ENCODE results near the gene RNF17. TPM values are rescaled to one million over a fixed set of nuclear protein-coding genes. Genes with fewer than 3 reads are reported as not detected.
A peak's percentile ranks its signal among the peaks of the same experiment; 100 is the strongest.
"Not testable (repeated sequence)": the region's sequence is repeated elsewhere in the genome, so short reads cannot be mapped to it uniquely, and the experiment has no call there.

Gene RNF17
- total RNA-seq, 2 experiments from 2014 or later: 0.43 to 0.47 TPM

GRCh38 chr13:24730873-24731567, 32.9 kb upstream of the RNF17 start:
- H3K4me1 Mint-ChIP-seq; ATAC-seq; H3K27ac Mint-ChIP-seq; DNase-seq; intact Hi-C loops (cut with DNase I, micrococcal nuclease); H3K27me3 Mint-ChIP-seq; H3K4me3 Mint-ChIP-seq; H3K9me3 Mint-ChIP-seq (ENCODE audit: low read depth); H3K36me3 Mint-ChIP-seq (ENCODE audit: low read depth): not testable (repeated sequence)
- CTCF ChIA-PET: interaction anchor here (0.7 to 1.1 kb wide), 4 partner anchors 8 to 27 kb away, joined by 3 to 4 read pairs (median 4); no protein-coding TSS in a partner anchor
- POLR2A ChIA-PET: interaction anchor here (0.6 kb wide), 1 partner anchor 264 kb away, joined by 4 read pairs; no protein-coding TSS in a partner anchor

GRCh38 chr13:24734950-24735349, 29.0 kb upstream of the RNF17 start:
- intact Hi-C loops (cut with DNase I, micrococcal nuclease): no loop called here
- Mint-ChIP-seq H3K27me3 (peaks cover 4% of the 10 kb centered on the region), H3K27ac (no peak overlapping the region), H3K9me3 (ENCODE audit: low read depth) (peaks cover 5% of the 10 kb centered on the region), H3K4me1 (no peaks in the 10 kb centered on the region), H3K36me3 (ENCODE audit: low read depth) (no peaks in the 10 kb centered on the region), H3K4me3 (no peak overlapping the region)
- CTCF ChIA-PET: interaction anchor here (1.1 kb wide), 1 partner anchor 24 kb away, joined by 5 read pairs; no protein-coding TSS in a partner anchor
- DNase-seq: peak; percentile 20
- POLR2A ChIA-PET: no interaction called here
- peak; percentile 42 for ATAC-seq

GRCh38 chr13:24737042-24737441, 26.9 kb upstream of the RNF17 start:
- DNase-seq (no peak), ATAC-seq (no peak)
- intact Hi-C loops (cut with DNase I, micrococcal nuclease): no loop called here
- Mint-ChIP-seq H3K4me3 (no peak overlapping the region), H3K9me3 (ENCODE audit: low read depth) (no peaks in the 10 kb centered on the region), H3K36me3 (ENCODE audit: low read depth) (no peaks in the 10 kb centered on the region), H3K27me3 (no peaks in the 10 kb centered on the region), H3K27ac (no peak overlapping the region), H3K4me1 (no peaks in the 10 kb centered on the region)
- ChIA-PET CTCF (interaction anchor here (0.8 kb wide), 1 partner anchor 10 kb away, joined by 3 read pairs; no protein-coding TSS in a partner anchor), POLR2A (no interaction called here)

GRCh38 chr13:24738366-24738847, 25.6 kb upstream of the RNF17 start:
- no peaks in the 10 kb centered on the region for H3K36me3 Mint-ChIP-seq (ENCODE audit: low read depth)
- ChIA-PET CTCF (no interaction called here), POLR2A (no interaction called here)
- H3K27ac Mint-ChIP-seq: no peak overlapping the region
- no peaks in the 10 kb centered on the region for H3K4me1 Mint-ChIP-seq
- intact Hi-C loops (cut with DNase I, micrococcal nuclease): no loop called here
- ATAC-seq (no peak), DNase-seq (no peak)
- peaks cover 2% of the 10 kb centered on the region for H3K27me3 Mint-ChIP-seq
- no peak overlapping the region for H3K4me3 Mint-ChIP-seq
- no peaks in the 10 kb centered on the region for H3K9me3 Mint-ChIP-seq (ENCODE audit: low read depth)

- Mint-ChIP-seq H3K36me3 (ENCODE audit: low read depth) (no peaks in the 10 kb centered on the region), H3K4me3 (no peak overlapping the region), H3K27ac (no peak overlapping the region), H3K9me3 (ENCODE audit: low read depth) (no peaks in the 10 kb centered on the region), H3K4me1 (no peaks in the 10 kb centered on the region), H3K27me3 (peaks cover 17% of the 10 kb centered on the region)
- POLR2A ChIA-PET: no interaction called here
- no peak for ATAC-seq
- DNase-seq: no peak
- CTCF ChIA-PET: interaction anchor here (0.8 to 1.4 kb wide), 6 partner anchors 13 to 228 kb away, joined by 3 to 4 read pairs (median 3); no protein-coding TSS in a partner anchor
- intact Hi-C loops (cut with DNase I, micrococcal nuclease): loop anchor here in 1 of 2 experiments (5.0 to 10.0 kb wide), 2 partner anchors 212 to 255 kb away; no protein-coding TSS in a partner anchor
Observed at GRCh38 chr13:24740014-24740890, 23.7 kb upstream of the RNF17 start.

GRCh38 chr13:24741016-24741662, 22.8 kb upstream of the RNF17 start:
- H3K4me3 Mint-ChIP-seq: no peak overlapping the region
- H3K36me3 Mint-ChIP-seq (ENCODE audit: low read depth): no peaks in the 10 kb centered on the region
- ChIA-PET CTCF (interaction anchor here (0.8 to 1.4 kb wide), 3 partner anchors 14 to 47 kb away, joined by 3 to 4 read pairs (median 3); no protein-coding TSS in a partner anchor), POLR2A (no interaction called here)
- no peak overlapping the region for H3K27ac Mint-ChIP-seq
- H3K27me3 Mint-ChIP-seq: peaks cover 20% of the 10 kb centered on the region
- ATAC-seq (no peak), DNase-seq (peak; percentile 27)
- H3K4me1 Mint-ChIP-seq: no peaks in the 10 kb centered on the region
- no peaks in the 10 kb centered on the region for H3K9me3 Mint-ChIP-seq (ENCODE audit: low read depth)
- intact Hi-C loops (cut with DNase I, micrococcal nuclease): loop anchor here in 1 of 2 experiments (5.0 to 10.0 kb wide), 2 partner anchors 211 to 254 kb away; no protein-coding TSS in a partner anchor

GRCh38 chr13:24741791-24742190, 22.2 kb upstream of the RNF17 start:
- H3K36me3 Mint-ChIP-seq (ENCODE audit: low read depth): no peaks in the 10 kb centered on the region
- no peak overlapping the region for H3K4me3 Mint-ChIP-seq
- H3K27ac Mint-ChIP-seq: no peak overlapping the region
- H3K27me3 Mint-ChIP-seq: peaks cover 23% of the 10 kb centered on the region
- ChIA-PET CTCF (interaction anchor here (0.6 kb wide), 1 partner anchor 329 kb away, joined by 3 read pairs; no protein-coding TSS in a partner anchor), POLR2A (no interaction called here)
- H3K9me3 Mint-ChIP-seq (ENCODE audit: low read depth): no peaks in the 10 kb centered on the region
- ATAC-seq (no peak), DNase-seq (no peak)
- peaks cover 2% of the 10 kb centered on the region for H3K4me1 Mint-ChIP-seq
- intact Hi-C loops (cut with DNase I, micrococcal nuclease): loop anchor here in 1 of 2 experiments (5.0 to 10.0 kb wide), 2 partner anchors 211 to 253 kb away; no protein-coding TSS in a partner anchor

- no peak overlapping the region for H3K4me3 Mint-ChIP-seq
- DNase-seq: no peak
- H3K9me3 Mint-ChIP-seq (ENCODE audit: low read depth): no peaks in the 10 kb centered on the region
- H3K36me3 Mint-ChIP-seq (ENCODE audit: low read depth): no peaks in the 10 kb centered on the region
- ATAC-seq: no peak
- no peak overlapping the region for H3K27ac Mint-ChIP-seq
- POLR2A ChIA-PET: no interaction called here
- peaks cover 5% of the 10 kb centered on the region for H3K4me1 Mint-ChIP-seq
- CTCF ChIA-PET: interaction anchor here (0.6 kb wide), 1 partner anchor 328 kb away, joined by 3 read pairs; no protein-coding TSS in a partner anchor
- intact Hi-C loops (cut with DNase I, micrococcal nuclease): loop anchor here in 1 of 2 experiments (5.0 to 10.0 kb wide), 2 partner anchors 210 to 253 kb away; no protein-coding TSS in a partner anchor
- peaks cover 27% of the 10 kb centered on the region for H3K27me3 Mint-ChIP-seq
Observed at GRCh38 chr13:24742294-24742693, 21.7 kb upstream of the RNF17 start.

- peaks cover 30% of the 10 kb centered on the region for H3K27me3 Mint-ChIP-seq
- no peaks in the 10 kb centered on the region for H3K36me3 Mint-ChIP-seq (ENCODE audit: low read depth)
- ChIA-PET CTCF (interaction anchor here (0.6 to 1.4 kb wide), 2 partner anchors 252 to 371 kb away, joined by 3 read pairs; no protein-coding TSS in a partner anchor), POLR2A (no interaction called here)
- H3K9me3 Mint-ChIP-seq (ENCODE audit: low read depth): no peaks in the 10 kb centered on the region
- intact Hi-C loops (cut with DNase I, micrococcal nuclease): loop anchor here in 1 of 2 experiments (5.0 to 10.0 kb wide), 2 partner anchors 209 to 252 kb away; no protein-coding TSS in a partner anchor
- ATAC-seq (no peak), DNase-seq (no peak)
- no peak overlapping the region for H3K4me3 Mint-ChIP-seq
- H3K27ac Mint-ChIP-seq: no peak overlapping the region
- peaks cover 7% of the 10 kb centered on the region for H3K4me1 Mint-ChIP-seq
Observed at GRCh38 chr13:24742977-24743376, 21.0 kb upstream of the RNF17 start.

GRCh38 chr13:24744247-24744646, 19.7 kb upstream of the RNF17 start:
- CTCF ChIA-PET: interaction anchor here (1.4 kb wide), 1 partner anchor 251 kb away, joined by 3 read pairs; no protein-coding TSS in a partner anchor

More at GRCh38 chr13:24744247-24744646, 19.7 kb upstream of the RNF17 start:
- Mint-ChIP-seq H3K9me3 (ENCODE audit: low read depth) (no peaks in the 10 kb centered on the region), H3K36me3 (ENCODE audit: low read depth) (no peaks in the 10 kb centered on the region), H3K4me3 (no peak overlapping the region), H3K27me3 (peaks cover 36% of the 10 kb centered on the region), H3K27ac (no peak overlapping the region), H3K4me1 (peaks cover 9% of the 10 kb centered on the region)
- DNase-seq: no peak
- intact Hi-C loops (cut with DNase I, micrococcal nuclease): loop anchor here in 1 of 2 experiments (5.0 to 10.0 kb wide), 2 partner anchors 208 to 251 kb away; no protein-coding TSS in a partner anchor
- POLR2A ChIA-PET: no interaction called here
- ATAC-seq: no peak

All from activated CD4-positive, alpha-beta T cell treated with anti-CD3 and anti-CD28 coated beads for 36 hours (primary cell).